Stimulated activated CD4-positive, alpha-beta T cell treated with anti-CD3 and anti-CD28 coated beads, TNF-alpha, amount 100 ng/mL, for 24 hours (primary cell): ENCODE data around the gene DHCR24.

Source experiments
- DNase-seq, 3 experiments: peaks; one replicate each; pipeline ENCODE4 v3.0.0-alpha.2; 2020; ENCODE audit warnings: low read depth in 3 of 3

DHCR24 gene

DNA sequence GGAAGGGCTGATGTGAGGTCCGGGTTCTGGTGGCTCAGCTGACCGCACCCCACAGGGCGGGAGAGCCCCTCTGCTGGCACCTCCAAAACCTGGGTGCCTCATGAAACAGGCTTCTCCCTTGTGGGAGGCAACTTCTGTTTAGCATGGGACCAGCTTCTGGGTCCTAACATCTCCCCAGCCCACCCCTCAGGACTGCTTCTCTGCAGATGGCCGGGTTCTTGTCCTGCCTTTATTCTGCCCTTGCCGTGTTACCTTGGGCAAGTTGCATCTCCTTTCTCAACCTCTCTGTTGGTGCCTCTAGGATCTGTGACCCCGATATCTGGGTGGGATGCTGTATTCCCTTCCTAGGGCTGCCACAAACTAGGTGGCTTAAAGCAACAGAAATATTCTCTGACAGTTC, 70.9 kb downstream of the DHCR24 start:
- no peak for DNase-seq

- no peak for DNase-seq
Measured at GRCh38 chr1:54815086-54815876, 71.7 kb downstream of the DHCR24 start.

GRCh38 chr1:54814571-54814970, 72.4 kb downstream of the DHCR24 start:
- DNase-seq = no peak

- DNase-seq = no peak
Measured at GRCh38 chr1:54814126-54814498, 72.9 kb downstream of the DHCR24 start.

DNA sequence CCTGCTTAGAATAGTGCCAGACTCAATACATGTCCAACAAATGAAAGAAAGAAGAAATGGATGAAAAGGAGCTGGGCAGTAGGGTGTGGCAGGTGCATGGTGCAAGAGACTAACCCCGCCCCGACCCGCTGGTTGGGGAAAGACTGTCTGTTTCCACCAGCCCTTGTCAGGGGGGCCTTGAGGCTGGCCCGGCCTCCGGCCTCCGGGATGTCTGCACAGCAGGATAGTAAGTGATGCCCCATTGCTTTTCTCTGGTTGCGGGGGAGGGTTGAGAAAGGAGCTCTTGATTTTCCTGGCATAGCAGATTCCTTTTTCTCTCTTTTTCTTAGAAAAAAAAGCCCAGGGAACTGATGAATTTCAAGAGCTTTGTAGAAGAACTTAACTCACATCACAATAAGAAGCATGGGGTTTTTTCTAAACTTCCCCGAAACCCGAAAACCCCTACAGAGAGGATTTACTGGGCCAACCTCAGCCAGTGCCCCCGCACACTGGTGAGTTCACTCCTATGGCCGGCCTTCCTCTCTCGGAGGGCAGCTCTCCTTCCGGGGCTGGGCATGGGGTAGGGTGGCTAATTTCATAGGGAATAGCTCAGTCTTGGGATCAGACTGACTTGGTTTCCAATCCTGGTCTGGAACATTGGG, 73.4 kb downstream of the DHCR24 start:
- DNase-seq = no peak

GRCh38 chr1:54812801-54813484, 74.1 kb downstream of the DHCR24 start:
- no peak for DNase-seq

GRCh38 chr1:54811739-54812655, 75.0 kb downstream of the DHCR24 start:
- DNase-seq = no peak

DNA sequence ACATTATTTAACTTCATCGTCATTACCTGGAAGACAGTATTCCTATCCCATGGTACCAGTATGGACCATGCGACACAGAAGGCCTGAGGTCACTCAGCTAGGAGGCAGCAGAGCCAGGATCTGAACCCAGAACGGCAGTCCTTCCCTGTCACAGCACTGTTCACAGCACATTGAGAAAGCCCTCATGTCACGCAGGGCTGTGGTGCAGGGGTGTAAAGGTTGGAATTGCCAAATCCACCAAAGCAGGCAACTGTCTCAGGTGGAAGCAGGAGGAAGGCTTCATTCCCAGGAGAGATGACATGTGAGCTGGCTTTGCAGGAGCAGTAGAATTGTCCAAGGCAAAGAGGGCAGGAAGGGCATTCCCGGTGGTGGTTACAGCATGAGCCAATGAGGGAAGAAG, 75.9 kb downstream of the DHCR24 start:
- no peak for DNase-seq

GRCh38 chr1:54810153-54810942, 76.6 kb downstream of the DHCR24 start:
- peak; percentile 36 to 68 (median 55) for DNase-seq

DNA sequence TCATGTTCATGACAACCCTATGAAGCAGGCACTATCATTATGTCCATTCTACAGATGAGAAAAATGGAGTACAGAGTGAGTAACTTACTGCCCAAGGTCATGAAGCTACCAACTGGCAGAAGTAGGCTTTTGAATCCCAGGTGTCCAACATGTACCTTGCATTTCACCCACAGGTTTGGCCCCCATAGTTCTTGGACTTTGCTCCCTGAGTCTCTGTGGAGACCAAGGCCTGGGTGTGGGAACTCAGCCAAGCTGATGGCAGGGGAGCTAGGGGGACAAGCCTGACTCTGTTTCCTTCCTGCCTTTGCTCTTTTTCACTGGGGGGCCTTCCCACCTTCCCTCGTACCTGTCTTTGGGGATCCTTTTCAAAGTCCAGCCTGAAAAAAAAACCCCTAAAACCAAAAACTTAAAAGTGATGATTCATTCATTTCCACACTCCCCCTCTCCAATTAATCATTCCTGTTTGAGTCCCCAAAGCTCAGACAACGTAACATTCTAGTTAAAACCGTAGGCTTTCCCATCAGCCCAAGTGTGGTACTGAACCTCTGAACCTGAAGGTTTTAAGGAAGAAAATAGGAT, 77.4 kb downstream of the DHCR24 start:
- DNase-seq = no peak

DNA sequence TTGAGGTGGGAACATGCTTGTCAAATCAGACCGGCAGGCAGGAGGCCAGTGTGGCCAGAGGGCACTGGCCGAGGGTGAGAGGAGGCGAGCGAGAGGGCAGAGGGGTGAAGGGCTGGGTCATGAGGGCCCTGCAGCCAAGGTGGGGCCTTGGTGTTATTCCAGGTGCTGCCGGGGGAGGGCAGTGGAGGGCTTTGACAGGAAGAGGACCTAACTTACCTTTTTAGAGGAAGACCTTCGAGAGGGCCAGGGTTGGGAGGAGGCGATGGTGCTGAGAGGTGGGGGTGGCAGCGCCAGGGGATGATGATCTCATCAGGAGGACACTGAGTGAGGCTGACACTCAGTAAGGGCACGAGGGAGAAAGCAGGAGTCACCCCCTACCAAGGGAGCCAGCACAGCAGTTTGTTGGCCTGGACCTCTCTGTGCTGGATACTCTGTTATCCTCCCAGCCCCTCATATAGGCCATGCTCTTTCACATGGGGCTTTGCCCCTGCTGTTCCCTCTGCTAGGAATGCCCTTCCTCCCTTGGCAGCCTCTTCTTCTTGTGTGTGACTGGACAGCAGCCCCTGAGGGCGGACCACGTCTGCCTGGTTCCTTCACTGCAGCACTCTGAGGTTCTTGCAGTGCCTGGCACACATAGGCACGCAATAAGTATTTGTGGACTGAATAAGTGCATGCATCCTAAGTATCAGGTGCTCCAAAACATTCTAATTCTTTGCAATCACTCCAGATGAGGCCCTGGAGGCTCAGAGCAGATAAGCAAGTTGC, 78.4 kb downstream of the DHCR24 start:
- DNase-seq = no peak

- DNase-seq = no peak
Measured at GRCh38 chr1:54807756-54808155, 79.2 kb downstream of the DHCR24 start.

- DNase-seq = no peak
Measured at GRCh38 chr1:54806931-54807611, 79.9 kb downstream of the DHCR24 start.

DNA sequence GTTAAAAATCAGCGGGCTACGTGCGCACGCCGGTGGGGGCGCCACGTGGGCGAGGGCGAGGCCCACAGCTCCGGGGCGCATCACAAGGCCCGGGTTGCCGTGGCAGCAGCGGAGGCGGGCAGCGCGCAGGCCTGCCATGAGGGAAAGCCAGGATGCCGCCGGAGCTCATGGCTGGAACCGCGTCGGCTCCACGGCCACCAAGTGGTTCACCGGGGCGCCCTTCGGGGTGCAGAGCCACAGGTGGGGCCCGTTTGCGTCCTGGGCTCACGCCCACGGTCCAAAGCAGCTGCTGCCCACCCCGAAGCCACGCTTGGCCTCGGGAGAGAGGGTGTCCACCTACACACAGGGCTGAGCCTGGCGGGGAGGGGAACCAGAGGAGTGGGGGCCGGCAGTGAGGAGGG, 81.0 kb downstream of the DHCR24 start:
- no peak for DNase-seq

- no peak for DNase-seq
Measured at GRCh38 chr1:54805466-54805865, 81.5 kb downstream of the DHCR24 start.

DNA sequence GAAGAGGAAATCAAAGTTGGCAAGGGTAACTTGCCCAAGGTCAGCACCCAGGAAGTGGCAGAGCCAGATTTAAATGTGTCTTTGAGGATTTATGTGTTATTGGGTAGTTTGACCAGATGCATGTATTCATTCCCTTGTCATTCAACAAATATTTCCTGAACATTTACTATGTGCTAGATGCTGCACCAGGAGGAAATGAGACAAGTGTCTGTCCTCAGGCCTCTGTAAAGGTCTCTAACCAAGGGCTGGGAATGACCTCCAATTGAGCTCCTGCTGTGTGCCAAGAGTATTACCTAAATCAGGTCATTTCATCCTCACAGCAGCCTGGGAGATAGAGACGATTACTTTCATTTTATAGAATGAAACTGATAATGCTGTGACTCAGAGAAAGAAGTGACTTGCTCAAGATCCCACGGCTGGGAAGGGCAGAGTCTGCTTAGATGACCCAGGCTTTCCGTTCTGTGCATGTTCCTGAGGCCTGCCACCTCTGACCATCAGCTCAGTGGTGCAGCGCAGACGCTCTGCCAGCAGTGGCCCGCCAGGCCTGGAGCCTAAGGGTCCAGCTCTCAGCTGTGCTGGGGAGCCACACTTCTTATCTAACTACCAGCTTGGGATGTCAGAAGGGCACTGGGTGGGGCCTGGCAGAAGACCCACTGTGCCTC, 82.4 kb downstream of the DHCR24 start:
- DNase-seq = peak in 1 of 3 experiments; percentile 16

DNA sequence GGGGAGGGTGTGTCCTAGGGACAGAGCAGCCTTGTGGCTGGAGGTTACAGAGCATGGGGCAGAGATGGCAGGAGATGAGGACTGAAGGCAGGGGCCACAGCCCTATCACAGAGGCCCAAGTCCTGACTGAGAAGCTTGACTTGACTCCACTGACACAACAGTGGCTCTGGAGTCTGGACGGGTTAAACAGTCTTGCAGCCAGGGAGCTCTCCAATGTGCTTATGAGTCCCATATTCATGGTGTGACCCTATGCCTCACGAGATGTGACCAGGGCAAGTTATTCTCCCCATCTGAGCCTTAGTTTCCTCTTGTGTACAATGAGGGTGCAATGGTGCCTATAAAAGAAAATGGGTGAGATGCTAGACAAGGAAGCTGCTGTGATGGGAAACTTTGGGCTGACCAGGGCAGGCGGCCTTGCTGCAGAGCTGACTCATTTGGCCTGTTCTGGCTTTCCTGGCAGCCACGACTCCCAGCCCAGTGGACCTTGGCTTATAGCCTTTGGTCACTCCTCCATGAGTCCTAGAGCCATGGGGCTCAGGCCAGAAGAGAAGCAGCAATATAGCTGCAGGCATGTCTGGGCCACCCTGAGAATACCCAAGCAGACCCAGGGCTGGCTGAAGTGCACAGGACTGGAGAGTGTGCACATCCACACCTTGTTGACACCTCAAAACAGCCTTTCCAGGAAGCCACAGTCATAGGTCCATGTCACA, 83.1 kb downstream of the DHCR24 start:
- DNase-seq = no peak
